ENCODE data around the gene FBXO31. TPM values are rescaled to one million over a fixed set of nuclear protein-coding genes. Genes with fewer than 3 reads are reported as not detected.

Gene FBXO31
- polyA plus RNA-seq, 3 donors = 18.3 to 26.1 (median 25.7) TPM

GRCh38 chr16:87278191-87279093 is 105.1 kb downstream of the FBXO31 start:
- DNase-seq (ENCODE audit: extremely low read depth in 1 of 11, low read depth in 9 of 11, low spot score in 4 of 11) = peak; percentile 44 to 79 (median 71)

Other genes starting within 250 kb of the FBXO31 start
- 1 to 10 TPM; 4.3 to 5.0 (median 5.0) TPM for gene C16orf95, start 66.4 kb downstream of the FBXO31 start, polyA plus RNA-seq (ENCODE audit: insufficient read length in 3 of 3)
- 10 to 100 TPM; 63.3 to 72.6 (median 64.9) TPM for gene MAP1LC3B, start 8.6 kb upstream of the FBXO31 start, polyA plus RNA-seq (ENCODE audit: insufficient read length in 3 of 3)
- gene ZCCHC14, start 109.2 kb upstream of the FBXO31 start, polyA plus RNA-seq (ENCODE audit: insufficient read length in 3 of 3) = 10 to 100 TPM; 33.8 to 38.1 (median 36.9) TPM
- gene JPH3, start 218.7 kb upstream of the FBXO31 start, polyA plus RNA-seq (ENCODE audit: insufficient read length in 3 of 3) = 1 to 10 TPM in 2 of 3 donors, under 1 TPM in 1; 0.62 to 1.1 (median 1.0) TPM